OCI-LY7 (cell line): Measurements from ENCODE around the gene ZNF726.

Experiments used
- EZH2phosphoT487 ChIP-seq: fragments of 200-600 bp; sonication (generic); IDR thresholded peaks from 2 replicates; pipeline ENCODE4 v1.6.1; 2018; ENCODE audit warnings: low read depth, borderline replicate concordance, mild to moderate bottlenecking, mixed run types, antibody characterized with exemption, low read length, moderate library complexity, mixed read lengths
- TF ChIP-seq, protein P1 (sequence below): fragments of 200-600 bp; sonication (generic); conservative IDR thresholded peaks from 2 replicates; pipeline ENCODE4 v1.5.1; 2014; ENCODE audit warnings: mild to moderate bottlenecking, antibody characterized with exemption, low read length, moderate library complexity, mixed read lengths

GRCh38 chr19:23971598-23971997 is 56.9 kb downstream of the ZNF726 start:
- TF ChIP-seq, protein P1, sequence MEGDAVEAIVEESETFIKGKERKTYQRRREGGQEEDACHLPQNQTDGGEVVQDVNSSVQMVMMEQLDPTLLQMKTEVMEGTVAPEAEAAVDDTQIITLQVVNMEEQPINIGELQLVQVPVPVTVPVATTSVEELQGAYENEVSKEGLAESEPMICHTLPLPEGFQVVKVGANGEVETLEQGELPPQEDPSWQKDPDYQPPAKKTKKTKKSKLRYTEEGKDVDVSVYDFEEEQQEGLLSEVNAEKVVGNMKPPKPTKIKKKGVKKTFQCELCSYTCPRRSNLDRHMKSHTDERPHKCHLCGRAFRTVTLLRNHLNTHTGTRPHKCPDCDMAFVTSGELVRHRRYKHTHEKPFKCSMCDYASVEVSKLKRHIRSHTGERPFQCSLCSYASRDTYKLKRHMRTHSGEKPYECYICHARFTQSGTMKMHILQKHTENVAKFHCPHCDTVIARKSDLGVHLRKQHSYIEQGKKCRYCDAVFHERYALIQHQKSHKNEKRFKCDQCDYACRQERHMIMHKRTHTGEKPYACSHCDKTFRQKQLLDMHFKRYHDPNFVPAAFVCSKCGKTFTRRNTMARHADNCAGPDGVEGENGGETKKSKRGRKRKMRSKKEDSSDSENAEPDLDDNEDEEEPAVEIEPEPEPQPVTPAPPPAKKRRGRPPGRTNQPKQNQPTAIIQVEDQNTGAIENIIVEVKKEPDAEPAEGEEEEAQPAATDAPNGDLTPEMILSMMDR: no peak
- no peak for TF ChIP-seq EZH2phosphoT487
